ENCODE data around the gene RBPMS2.
A peak's percentile ranks its signal among the peaks of the same experiment; 100 is the strongest.

The RBPMS2 gene

DNA sequence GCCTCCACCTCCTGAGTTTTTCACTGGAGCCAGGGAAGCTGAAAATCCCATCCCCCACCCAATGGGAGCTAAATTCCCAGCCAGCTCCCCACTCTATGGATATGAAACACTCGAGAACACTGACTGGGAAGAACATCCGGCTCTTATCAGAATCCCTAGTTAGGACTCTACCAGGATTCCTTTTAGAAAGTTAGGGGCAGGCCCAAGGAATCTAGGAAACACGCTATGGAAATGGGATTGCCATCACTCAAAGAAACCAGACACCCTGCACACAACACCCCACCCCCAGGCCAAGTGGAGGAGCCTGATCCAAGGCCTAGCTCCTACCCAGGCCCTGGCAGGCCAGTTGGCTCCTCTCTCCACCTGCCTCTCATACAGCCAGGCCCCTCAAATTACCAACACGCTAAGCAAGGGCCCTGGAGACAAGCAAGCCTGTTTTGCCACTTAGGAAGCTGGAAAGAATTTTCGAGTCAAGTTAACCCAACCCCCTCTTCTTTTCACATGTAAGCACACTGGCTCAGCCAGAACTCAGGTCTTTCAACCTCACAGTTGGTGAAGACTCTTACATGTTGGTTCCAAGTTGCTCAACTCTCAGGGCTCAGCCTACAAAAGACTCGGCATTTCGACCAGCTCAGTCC lies 75.5 kb downstream of the RBPMS2 start:
- peak overlapping the region in 3 of 7 experiments; percentile 0 to 87 (median 8) for H3K4me3 ChIP-seq

DNA sequence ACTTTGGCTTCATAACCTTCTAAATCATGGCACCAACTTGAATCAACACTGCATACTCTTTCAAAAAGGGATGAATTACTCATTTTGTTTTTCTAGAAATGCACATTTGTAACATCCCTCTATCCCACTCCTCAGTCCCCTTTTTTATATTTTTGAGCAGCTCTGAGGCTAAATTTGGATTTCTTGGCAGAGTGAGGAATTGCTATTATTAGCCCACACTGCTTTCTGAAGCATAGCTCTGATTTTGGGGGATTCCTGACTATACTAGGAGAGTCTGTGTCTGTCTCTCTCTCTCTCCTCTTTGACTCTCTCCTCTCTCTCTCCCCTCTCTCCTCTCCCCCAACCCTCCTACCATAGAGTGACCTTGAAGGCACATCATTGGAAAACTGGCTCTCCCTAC lies 76.6 kb downstream of the RBPMS2 start:
- Histone ChIP-seq H3K4me3 (no peak overlapping the region), H3K27ac (peak overlapping the region in 15 of 21 experiments; percentile 26 to 98 (median 72))

More for the DNA sequence above, 75.5 kb downstream of the RBPMS2 start:
- peak overlapping the region in 19 of 21 experiments; percentile 20 to 98 (median 73) for H3K27ac ChIP-seq

DNA sequence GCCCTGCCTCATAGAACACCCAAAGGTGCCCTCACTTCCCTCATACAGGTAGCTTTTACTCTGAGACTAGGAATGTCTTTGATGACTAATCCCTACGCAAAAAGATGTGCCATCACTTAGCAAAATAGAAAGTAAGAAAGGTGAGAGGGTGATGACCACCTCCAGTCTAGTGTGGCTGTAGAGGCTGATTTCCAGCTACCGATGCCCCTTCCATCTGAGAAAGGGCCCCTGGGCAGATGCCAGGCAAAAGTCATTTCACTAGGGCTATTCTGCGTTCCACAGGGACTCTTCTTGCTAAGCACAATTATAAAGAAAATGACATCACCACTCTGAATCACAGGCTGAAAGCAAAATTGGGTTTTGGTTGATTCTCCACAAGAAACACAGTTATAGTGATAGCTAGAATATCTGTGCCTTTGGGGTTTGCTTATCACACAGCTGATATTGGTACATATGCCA lies 77.4 kb downstream of the RBPMS2 start:
- peak overlapping the region in 8 of 21 experiments; percentile 4 to 96 (median 49) for H3K27ac ChIP-seq
- no peak overlapping the region for H3K4me3 ChIP-seq

DNA sequence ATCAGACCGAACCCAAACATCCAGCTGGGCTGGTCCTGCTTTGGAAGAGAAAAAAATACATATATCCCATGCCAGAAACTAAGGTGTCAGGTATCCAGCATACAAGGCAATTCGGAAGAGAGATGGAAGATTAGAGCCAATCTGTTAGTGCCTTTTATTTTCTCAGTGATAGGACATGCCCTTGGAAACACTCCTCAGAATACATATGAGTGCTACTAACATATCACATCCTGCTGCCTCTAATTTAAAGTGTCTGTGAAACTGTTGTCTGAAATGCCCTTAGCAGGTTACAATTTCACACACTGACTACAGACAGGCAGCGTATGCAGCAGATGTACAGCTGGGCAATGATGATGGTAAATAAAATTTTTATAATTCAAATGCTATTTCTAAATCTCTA lies 78.9 kb downstream of the RBPMS2 start:
- Histone ChIP-seq H3K27ac (peak overlapping the region in 8 of 21 experiments; percentile 3 to 79 (median 30)), H3K4me3 (no peak overlapping the region)

DNA sequence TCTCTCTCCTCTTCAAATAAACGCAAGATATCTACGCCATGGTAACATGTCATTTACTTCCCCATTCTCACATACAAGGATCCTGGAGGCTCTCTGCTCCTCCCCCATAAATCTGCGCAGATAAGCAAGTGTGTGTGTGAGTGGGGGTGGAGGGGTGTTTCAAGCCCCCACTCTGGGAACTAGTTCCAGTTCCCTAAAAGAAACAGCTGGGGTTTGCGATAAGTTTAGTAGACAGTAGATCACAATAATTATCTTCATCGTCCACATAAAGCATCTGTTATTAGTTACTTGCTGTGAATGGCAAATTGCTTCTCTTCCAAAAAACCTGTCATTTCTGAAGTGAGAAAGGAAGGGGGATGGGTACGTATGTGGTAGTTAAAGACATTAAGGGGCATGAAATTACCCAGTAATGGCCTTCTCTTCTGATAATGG lies 79.8 kb downstream of the RBPMS2 start:
- H3K27ac ChIP-seq: peak overlapping the region in 13 of 21 experiments; percentile 6 to 79 (median 30)
- no peak overlapping the region for H3K4me3 ChIP-seq

DNA sequence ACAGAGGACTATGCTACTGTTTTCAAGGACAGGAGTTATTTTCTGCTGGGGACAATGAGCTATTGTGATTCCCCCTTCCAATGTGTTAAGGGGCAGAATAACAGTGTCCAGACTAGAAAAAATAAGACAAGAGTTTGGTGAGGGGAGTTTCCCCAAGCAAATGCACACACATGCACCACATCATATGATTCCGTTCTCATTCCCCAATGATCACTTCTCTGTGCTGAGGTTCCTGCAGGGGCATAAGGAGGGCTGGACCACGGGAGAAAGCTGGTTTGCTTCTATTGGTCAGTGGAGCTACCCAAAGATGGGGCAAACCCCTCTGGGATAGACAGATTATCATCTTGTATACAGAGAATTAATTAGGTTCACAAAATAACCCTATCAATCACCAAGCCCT lies 80.6 kb downstream of the RBPMS2 start:
- no peak overlapping the region for H3K4me3 ChIP-seq
- peak overlapping the region in 17 of 21 experiments; percentile 6 to 79 (median 37) for H3K27ac ChIP-seq

DNA sequence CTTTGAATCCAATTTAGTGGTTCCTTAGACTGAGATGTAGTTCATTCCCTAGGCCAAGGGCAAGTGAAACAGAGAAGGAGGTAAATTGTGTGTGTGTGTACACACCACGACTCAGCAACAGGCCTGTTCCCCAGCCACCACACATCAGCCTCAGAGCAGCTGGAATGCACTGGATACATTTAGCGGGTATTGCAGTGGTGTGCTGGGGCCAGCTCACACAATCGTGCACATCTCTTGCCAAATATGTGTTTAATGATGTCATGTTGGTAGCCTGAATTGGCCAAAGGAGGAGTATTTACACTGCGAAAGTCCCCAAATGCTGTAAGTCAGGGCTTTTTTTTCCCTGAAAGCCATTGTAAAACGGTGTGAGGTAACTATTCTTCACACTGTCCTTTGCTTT lies 82.3 kb downstream of the RBPMS2 start:
- H3K27ac ChIP-seq: peak overlapping the region in 18 of 21 experiments; percentile 15 to 79 (median 55)

DNA sequence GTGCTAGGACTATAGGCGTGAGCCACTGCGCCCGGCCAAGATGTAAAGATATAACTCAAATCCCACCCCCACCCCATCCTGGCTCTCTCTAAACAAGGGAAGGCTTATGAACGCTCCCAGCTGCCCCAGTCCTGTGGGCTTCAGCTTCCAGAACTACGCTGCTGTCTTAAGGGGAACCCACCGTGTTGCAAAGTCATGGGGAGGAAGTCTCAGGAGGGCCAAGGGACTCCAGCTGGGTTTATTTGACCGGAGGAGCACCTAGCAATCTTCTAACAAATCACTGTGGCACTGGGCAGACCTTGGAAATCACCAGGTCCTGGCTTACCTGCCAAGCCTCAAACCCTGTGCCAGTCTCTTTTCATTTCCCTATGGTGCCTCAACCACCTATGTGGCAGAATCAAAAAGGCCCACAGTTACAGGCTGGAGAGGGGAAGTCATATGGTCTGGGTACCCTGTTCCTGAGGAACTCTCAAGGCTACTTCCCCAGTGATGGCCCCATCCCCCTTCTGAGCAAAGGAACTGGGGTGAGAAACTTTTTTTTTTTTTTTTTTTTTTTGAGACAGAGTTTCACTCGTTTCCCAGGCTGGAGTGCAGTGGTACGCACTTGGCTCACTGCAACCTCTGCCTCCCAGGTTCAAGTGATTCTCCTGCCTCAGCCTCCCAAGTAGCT lies 83.4 kb downstream of the RBPMS2 start:
- no peak overlapping the region for H3K4me3 ChIP-seq

More for the DNA sequence above, 82.3 kb downstream of the RBPMS2 start:
- H3K4me3 ChIP-seq: no peak overlapping the region

DNA sequence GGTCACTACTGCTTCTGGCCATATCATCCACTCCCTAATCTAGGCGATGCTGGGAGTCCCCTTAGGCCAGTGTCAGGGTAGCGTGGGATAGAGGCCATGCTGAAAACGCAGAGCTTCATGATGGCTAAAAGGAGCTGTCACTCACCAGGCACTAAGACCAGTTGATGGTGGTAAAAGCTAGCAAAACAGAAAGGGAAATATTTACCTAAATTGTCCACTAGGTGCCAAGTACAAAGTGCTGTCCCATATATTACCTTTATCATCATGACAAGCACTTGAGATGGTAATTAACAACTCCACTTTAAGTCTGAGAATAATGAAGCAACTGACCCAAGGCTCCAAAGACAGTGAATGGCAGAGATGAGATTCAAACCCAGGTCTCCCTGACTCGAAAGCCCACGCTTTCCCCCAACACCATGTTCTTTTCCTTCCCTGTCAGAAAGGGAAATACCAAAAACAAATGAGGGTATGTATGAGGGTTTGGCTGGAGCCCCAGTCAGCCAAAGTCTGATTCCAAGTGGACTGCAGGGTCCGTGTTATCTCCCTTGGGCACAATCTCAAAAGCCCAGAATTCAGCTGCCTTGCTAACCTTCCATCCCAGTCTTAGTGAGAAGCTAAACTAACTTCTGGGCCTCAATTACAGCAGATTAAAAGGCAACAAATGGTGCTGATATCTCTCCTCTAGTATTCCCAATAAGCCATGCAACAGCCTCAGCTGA lies 84.7 kb downstream of the RBPMS2 start:
- Histone ChIP-seq H3K27ac (peak overlapping the region in 13 of 21 experiments; percentile 0 to 72 (median 51)), H3K4me3 (no peak overlapping the region)

More for the DNA sequence above, 83.4 kb downstream of the RBPMS2 start:
- H3K27ac ChIP-seq: peak overlapping the region in 18 of 21 experiments; percentile 14 to 79 (median 58)

DNA sequence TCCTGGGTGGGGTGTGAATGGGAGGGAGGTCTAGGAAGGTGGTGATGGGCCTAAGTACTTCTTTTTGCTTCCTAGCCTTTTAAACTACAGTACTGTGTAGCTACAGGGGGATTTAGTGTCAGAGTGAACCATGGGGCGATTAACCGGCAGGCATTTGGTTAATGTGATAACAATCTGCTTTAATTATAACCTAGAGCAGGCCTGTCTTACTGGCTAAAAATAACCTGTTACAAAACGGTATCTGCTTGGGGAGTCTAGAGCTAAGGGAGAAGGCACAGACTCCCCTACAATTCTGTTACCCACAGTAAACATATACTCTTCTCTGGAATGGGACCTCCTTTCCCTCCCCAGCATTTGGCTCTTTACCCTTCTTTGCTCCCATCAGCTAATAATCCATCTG lies 85.4 kb downstream of the RBPMS2 start:
- Histone ChIP-seq H3K27ac (peak overlapping the region in 4 of 21 experiments; percentile 0 to 40 (median 30)), H3K4me3 (no peak overlapping the region)
